Astrocyte of the spinal cord (primary cell): ENCODE results near the gene ZNF24.
A peak's percentile ranks its signal among the peaks of the same experiment; 100 is the strongest.

Experiments used
- DNase-seq: peaks from one replicate; pipeline ENCODE4 v3.0.0; 2011; ENCODE audit warnings: low read depth, low spot score
- H3K4me3 ChIP-seq: 2 replicates; pipeline ENCODE4 v1.5.1; 2011; ENCODE audit warnings: low read depth, mild to moderate bottlenecking, low read length, moderate library complexity
- CTCF ChIP-seq: IDR thresholded peaks from 2 replicates; pipeline ENCODE4 v1.5.1; 2012; ENCODE audit warnings: low read depth, mild to moderate bottlenecking, low read length, inconsistent platforms
- in situ Hi-C: cut with HindIII; loops from 2 replicates; pipeline ENCODE4 v1.10.0; 2017; ENCODE audit warnings: low sequenced_read_pairs

Gene ZNF24

GRCh38 chr18:35361570-35362321 is 17.5 kb upstream of the ZNF24 start:
- TF ChIP-seq CTCF: no peak
- no peak overlapping the region for H3K4me3 ChIP-seq
- in situ Hi-C loops: no loop called here
- no peak for DNase-seq

- H3K4me3 ChIP-seq: peak overlapping the region; percentile 19
- TF ChIP-seq CTCF: peak; percentile 82
- in situ Hi-C loops: no loop called here
- peak; percentile 86 for DNase-seq
These were observed 11.0 kb upstream of the ZNF24 start for GRCh38 chr18:35355140-35355618.

- no peak for TF ChIP-seq CTCF
- no peak for DNase-seq
- in situ Hi-C loops: no loop called here
- H3K4me3 ChIP-seq: no peak overlapping the region
These were observed 8.6 kb upstream of the ZNF24 start for GRCh38 chr18:35352778-35353177.

GRCh38 chr18:35352283-35352682 is 8.1 kb upstream of the ZNF24 start:
- in situ Hi-C loops: no loop called here
- TF ChIP-seq CTCF: no peak
- no peak overlapping the region for H3K4me3 ChIP-seq
- DNase-seq: no peak

- no peak for TF ChIP-seq CTCF
- DNase-seq: no peak
- no peak overlapping the region for H3K4me3 ChIP-seq
- in situ Hi-C loops: no loop called here
These were observed 3.8 kb upstream of the ZNF24 start for GRCh38 chr18:35348001-35348400.

GRCh38 chr18:35345950-35346349 is 1.7 kb upstream of the ZNF24 start:
- DNase-seq: no peak
- no peak for TF ChIP-seq CTCF
- H3K4me3 ChIP-seq: no peak overlapping the region
- in situ Hi-C loops: no loop called here
